AG09319 (cell line): ENCODE data around the gene NBPF3.
"Not testable (repeated sequence)": the region's sequence is repeated elsewhere in the genome, so short reads cannot be mapped to it uniquely, and the experiment has no call there.

Source experiments
- DNase-seq: peaks from one replicate; pipeline ENCODE4 v3.0.0-alpha.2; 2010; ENCODE audit warnings: low read depth; ENCODE audit errors: extremely low read depth
- CTCF ChIP-seq: IDR thresholded peaks from 2 replicates; pipeline ENCODE4 v1.5.1; 2011; ENCODE audit warnings: low read depth, mild to moderate bottlenecking, inconsistent platforms, low read length, moderate library complexity

Gene NBPF3

GRCh38 chr1:21437341-21437640 is 2.6 kb upstream of the NBPF3 start:
- no peak for DNase-seq
- no peak for TF ChIP-seq CTCF

GRCh38 chr1:21438646-21439312 is 1.2 kb upstream of the NBPF3 start:
- DNase-seq, result not testable (repeated sequence)

- TF ChIP-seq CTCF, result no peak
- no peak for DNase-seq
These were observed 604 bp upstream of the NBPF3 start for GRCh38 chr1:21439345-21439720.

- DNase-seq, result not testable (repeated sequence)
These were observed 741 bp downstream of the NBPF3 start for GRCh38 chr1:21440630-21441125.

GRCh38 chr1:21446647-21447046 is 6.7 kb downstream of the NBPF3 start:
- DNase-seq, result not testable (repeated sequence)

GRCh38 chr1:21447311-21447710 is 7.4 kb downstream of the NBPF3 start:
- DNase-seq, result no peak
- TF ChIP-seq CTCF, result no peak

- no peak for DNase-seq
- no peak for TF ChIP-seq CTCF
These were observed 10.0 kb downstream of the NBPF3 start for GRCh38 chr1:21449906-21450305.

- TF ChIP-seq CTCF, result no peak
- no peak for DNase-seq
These were observed 11.3 kb downstream of the NBPF3 start for GRCh38 chr1:21451212-21451611.

GRCh38 chr1:21451981-21452411 is 12.1 kb downstream of the NBPF3 start:
- no peak for TF ChIP-seq CTCF
- no peak for DNase-seq

GRCh38 chr1:21453964-21454614 is 14.2 kb downstream of the NBPF3 start:
- DNase-seq, result not testable (repeated sequence)

GRCh38 chr1:21454904-21455303 is 15.0 kb downstream of the NBPF3 start:
- DNase-seq, result not testable (repeated sequence)
